ENCODE results near the gene AP3M1. TPM values are rescaled to one million over a fixed set of nuclear protein-coding genes. Genes with fewer than 3 reads are reported as not detected.

Gene AP3M1
- total RNA-seq, 1 experiment from 2014 or later, result 68.3 TPM

GRCh38 chr10:74079936-74080590 is 70.6 kb downstream of the AP3M1 start:
- Histone ChIP-seq H3K36me3 (ENCODE audit: insufficient read depth, low read length, poor library complexity, severe bottlenecking) (peaks cover 17% of the 10 kb centered on the region), H3K9me3 (ENCODE audit: low read depth, low read length, poor library complexity, severe bottlenecking) (no peaks in the 10 kb centered on the region), H3K4me3 (ENCODE audit: low read depth, low read length, poor library complexity, severe bottlenecking) (peak overlapping the region; percentile 1), H3K27me3 (replicated peaks; ENCODE audit: insufficient read depth, low read depth, low read length, poor library complexity) (no peaks in the 10 kb centered on the region), H3K4me1 (ENCODE audit: insufficient read depth, low read length, poor library complexity, severe bottlenecking) (peaks cover 65% of the 10 kb centered on the region), H3K27ac (ENCODE audit: low read depth, low read length, poor library complexity, severe bottlenecking) (peak overlapping the region; percentile 90)
- BruUV-seq (replicated peaks), result no TSS peak
- ChIA-PET CTCF (interaction anchor here (0.7 to 3.0 kb wide), 6 partner anchors 40 to 230 kb away, joined by 3 to 29 read pairs (median 6); no protein-coding TSS in a partner anchor), POLR2A (ENCODE audit: low non-redundant PET) (interaction anchor here (0.6 to 0.7 kb wide), 2 partner anchors 10 to 190 kb away, joined by 3 to 27 read pairs; no protein-coding TSS in a partner anchor)
- TF ChIP-seq EZH2 (IDR thresholded peaks at IDR 0.05; ENCODE audit: borderline replicate concordance, low read depth, low read length, poor library complexity, severe bottlenecking) (no peak), CTCF (conservative IDR thresholded peaks at IDR 0.05; ENCODE audit: low read depth, low read length) (no peak)
- DNase-seq (ENCODE audit: low spot score), result peak; percentile 92
- intact Hi-C loops (cut with micrococcal nuclease; ENCODE audit: unreplicated experiment), result loop anchor here (2.0 kb wide), 2 partner anchors 69 to 113 kb away; no protein-coding TSS in a partner anchor

GRCh38 chr10:74079028-74079935 is 71.3 kb downstream of the AP3M1 start:
- BruUV-seq (replicated peaks), result no TSS peak

More at GRCh38 chr10:74079028-74079935, 71.3 kb downstream of the AP3M1 start:
- ChIA-PET POLR2A (ENCODE audit: low non-redundant PET) (interaction anchor here (0.6 to 0.7 kb wide), 2 partner anchors 132 to 189 kb away, joined by 3 to 27 read pairs; no protein-coding TSS in a partner anchor), CTCF (interaction anchor here (0.6 to 3.0 kb wide), 7 partner anchors 39 to 229 kb away, joined by 3 to 29 read pairs (median 6); no protein-coding TSS in a partner anchor)
- intact Hi-C loops (cut with micrococcal nuclease; ENCODE audit: unreplicated experiment), result no loop called here
- H3K36me3 ChIP-seq (ENCODE audit: insufficient read depth, low read length, poor library complexity, severe bottlenecking), result peaks cover 25% of the 10 kb centered on the region
- no peak overlapping the region for H3K4me3 ChIP-seq (ENCODE audit: low read depth, low read length, poor library complexity, severe bottlenecking)
- no peak for TF ChIP-seq CTCF (conservative IDR thresholded peaks at IDR 0.05; ENCODE audit: low read depth, low read length)
- no peak for TF ChIP-seq EZH2 (IDR thresholded peaks at IDR 0.05; ENCODE audit: borderline replicate concordance, low read depth, low read length, poor library complexity, severe bottlenecking)
- H3K27me3 ChIP-seq (replicated peaks; ENCODE audit: insufficient read depth, low read depth, low read length, poor library complexity), result no peaks in the 10 kb centered on the region
- peaks cover 65% of the 10 kb centered on the region for H3K4me1 ChIP-seq (ENCODE audit: insufficient read depth, low read length, poor library complexity, severe bottlenecking)
- DNase-seq (ENCODE audit: low spot score), result no peak
- peak overlapping the region; percentile 90 for H3K27ac ChIP-seq (ENCODE audit: low read depth, low read length, poor library complexity, severe bottlenecking)
- no peaks in the 10 kb centered on the region for H3K9me3 ChIP-seq (ENCODE audit: low read depth, low read length, poor library complexity, severe bottlenecking)

All from A673 (cell line).